NCI-H187 (cell line): Measurements from ENCODE around the gene TIAM1.

Experiments
- DNase-seq, 2 experiments: peaks; one replicate each; lab custom pipeline; 2025; lab: John Stamatoyannopoulos, UW

The TIAM1 gene

DNA sequence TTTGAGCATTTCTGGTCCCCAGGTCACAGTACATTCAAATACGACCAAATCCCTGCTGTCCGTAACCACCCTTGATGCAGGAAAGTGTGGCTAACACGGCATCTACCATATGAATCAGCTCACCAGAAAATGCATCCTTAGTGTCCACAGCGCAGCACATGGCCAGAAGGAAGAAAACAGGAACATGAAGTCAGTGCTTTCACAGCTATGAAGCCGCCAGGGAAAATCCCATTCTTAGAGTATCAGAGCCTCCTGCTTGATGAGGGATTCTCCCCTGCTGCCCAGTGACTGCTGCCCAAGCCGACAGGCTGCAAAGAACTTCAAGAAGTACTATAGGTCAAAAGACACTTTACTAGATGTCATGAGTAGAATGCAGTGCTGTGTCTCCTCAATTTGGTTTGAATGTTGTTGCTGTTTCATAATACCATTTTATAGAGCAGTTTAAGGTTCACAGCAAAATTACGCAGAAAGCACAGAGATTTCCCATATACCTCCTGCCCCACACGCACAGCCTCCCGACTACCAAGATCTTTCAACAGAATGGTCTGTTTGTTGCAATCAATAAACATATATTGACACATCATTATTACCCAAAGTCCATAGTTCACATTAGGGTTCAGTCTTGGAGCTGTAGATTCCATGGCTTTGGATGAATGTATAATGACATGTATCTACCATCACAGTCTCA lies 14.5 kb downstream of the TIAM1 start:
- DNase-seq = no peak

DNA sequence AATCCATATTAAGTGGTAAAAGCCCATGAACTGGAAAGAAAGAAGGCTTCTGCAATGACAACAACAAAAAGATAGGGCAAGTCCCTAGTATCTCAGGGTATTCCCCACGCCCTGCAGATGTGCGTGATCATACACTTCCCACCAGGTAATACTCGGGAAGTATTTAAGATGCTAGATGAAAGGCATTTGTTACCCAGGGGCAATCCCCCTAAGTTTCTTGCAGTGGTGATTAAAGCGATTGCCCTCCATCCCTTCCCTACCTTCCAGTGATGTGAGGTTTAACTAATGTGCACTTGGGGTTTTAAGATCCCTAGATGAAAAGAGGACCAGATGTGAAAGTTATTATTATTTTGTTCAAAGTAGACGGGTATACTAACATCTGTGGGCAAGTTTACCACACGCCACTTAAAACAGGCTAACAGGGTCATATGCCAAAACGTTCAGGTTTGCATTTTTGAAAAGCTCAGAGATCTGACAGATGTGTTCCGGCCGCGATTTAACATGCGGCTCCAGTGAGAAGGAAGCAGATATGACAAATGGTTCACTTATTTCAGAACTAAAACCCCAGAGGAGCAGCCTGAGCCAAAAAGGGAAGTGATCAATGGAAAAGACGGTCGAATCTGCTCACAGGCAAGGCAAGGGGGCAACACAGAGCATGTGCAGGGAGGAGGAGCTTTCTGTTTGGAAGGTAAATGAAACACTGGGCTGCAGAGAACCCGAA lies 17.4 kb downstream of the TIAM1 start:
- no peak for DNase-seq

- DNase-seq = no peak
Measured at GRCh38 chr21:31318971-31319370, 25.1 kb downstream of the TIAM1 start.

DNA sequence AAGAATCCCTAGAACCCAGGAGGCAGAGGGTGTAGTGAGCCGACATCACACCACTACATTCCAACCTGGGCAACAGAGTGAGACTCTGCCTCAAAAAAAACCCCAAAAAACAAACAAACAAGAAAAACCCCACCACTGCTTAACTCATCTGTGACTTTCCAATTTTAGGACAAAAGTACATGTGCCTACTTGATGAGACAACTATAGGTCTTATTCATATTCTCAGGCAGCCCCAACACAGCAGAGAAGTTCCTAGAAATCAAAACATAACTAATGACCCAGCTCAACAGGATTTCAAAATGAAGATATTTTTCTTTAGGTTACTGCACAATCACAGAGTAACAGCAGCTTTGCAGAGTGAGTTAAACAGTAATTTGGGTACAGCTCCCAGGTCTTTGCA lies 26.4 kb downstream of the TIAM1 start:
- no peak for DNase-seq

DNA sequence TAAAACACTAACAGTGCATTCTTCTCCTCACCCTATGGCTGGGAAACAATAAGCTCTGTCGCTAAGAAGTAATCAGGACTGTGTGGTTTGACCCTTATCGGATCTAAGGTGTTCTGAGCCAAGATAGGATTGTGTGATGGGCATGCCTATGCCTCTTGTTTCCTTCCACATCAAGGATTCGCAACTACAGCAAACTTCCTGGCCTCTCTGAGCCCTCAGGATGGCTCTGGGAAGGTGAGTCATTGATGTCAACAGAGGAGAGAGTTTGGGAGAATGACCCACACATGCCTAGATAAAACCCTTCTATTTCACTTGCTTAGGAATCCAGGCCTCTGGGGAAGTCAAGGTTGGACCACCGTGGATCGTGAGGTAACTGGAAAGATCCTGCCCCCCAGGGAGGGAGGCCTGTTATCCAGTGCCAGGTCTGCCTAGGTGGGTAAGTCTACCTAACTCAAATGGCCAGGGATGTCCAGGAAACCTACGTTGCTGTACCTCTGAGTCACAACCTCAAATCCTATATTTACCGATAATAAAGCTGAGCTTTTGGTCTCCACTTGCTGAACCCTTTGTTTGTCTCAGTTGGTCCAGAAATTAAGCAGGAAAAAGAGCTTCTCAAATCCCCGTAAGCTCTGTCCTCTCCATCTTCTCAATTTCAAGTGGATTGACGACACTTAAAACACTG lies 27.4 kb downstream of the TIAM1 start:
- no peak for DNase-seq

DNA sequence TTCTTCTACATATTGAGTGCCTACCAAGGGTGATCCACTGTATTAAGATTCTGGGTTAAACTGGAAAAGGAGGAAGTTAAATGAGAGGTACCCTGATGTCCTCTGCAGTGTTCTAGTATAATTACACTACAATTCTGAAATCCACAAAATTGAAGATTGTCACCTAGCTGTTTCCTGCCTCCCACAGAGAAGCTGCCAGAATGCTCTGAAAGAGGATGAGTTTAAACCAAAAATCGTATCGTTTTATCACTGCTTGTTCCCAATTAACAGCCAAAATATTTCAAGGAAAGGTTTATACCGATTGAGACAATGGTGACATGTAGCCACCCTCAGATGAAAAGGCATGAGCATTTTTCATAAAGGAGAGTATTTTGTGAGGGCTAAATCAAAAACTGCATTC lies 28.0 kb downstream of the TIAM1 start:
- DNase-seq = no peak

DNA sequence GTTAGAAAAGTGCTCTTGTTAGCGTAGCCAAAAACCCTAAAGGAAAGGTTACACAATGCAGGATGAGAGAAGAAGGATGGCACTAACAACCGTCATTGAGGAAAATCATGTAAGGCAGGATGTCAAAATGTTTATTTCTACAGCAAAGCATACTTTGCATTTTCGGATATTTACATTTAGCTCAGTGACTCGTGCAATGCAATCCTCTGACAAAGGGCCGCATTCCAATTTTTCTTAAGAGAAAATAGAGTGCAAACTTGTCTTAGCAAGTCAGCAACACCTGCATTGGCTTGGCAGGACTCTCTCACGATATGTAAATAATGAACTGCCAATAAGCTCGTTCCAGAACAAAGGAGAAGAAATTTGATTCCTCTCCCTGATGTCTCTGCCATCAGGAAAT lies 33.3 kb downstream of the TIAM1 start:
- no peak for DNase-seq

- no peak for DNase-seq
Measured at GRCh38 chr21:31308584-31308983, 35.5 kb downstream of the TIAM1 start.

DNA sequence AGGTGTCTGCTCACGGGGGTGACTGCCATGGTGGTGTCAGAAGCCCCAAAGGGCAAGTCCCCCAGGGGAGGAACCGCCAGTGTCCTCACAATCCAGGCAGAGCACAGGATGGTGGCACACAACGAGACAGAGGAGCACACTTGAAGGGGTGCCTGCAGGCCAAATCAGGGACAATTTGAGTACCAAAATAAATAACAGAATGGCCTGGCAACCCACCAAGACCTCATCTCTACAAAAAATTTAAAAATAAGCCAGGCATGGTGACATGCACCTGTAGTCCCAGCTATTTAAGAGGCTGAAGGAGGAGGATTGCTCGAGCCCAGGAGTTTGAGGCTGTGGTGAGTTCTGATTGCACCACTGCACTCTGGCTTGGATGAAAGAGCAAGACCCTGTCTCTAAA lies 38.2 kb downstream of the TIAM1 start:
- no peak for DNase-seq

- no peak for DNase-seq
Measured at GRCh38 chr21:31299291-31300147, 44.5 kb downstream of the TIAM1 start.

DNA sequence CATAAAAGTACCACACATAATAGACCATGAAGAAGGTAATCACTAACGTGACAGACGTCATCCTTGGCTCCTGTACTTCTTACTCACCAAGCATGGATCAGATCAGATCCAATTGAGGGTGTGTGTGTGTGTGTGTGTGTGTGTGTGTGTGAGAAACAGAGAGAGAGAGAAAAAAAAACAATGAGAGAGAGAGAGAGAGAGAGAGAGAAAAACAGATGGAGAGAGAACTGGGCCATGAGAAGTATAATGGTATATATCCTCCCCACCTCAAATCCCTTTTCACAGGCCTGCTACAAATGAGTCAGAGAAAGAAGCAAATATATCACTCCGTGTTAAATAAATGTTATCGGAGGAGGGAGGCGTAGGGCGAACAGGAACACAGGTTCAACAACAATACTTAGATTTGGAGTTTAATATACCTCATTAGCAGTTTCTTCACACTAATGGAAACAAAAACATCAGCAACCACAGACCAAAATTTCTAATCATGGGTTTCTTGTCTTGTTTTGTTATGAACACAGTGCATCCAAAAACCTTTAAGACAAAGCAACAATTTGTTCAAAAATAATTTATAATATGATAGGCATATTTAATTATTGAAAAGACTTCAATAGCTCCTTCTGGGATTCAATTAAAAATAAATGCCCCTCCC lies 45.3 kb downstream of the TIAM1 start:
- no peak for DNase-seq

GRCh38 chr21:31297806-31298205 lies 46.3 kb downstream of the TIAM1 start:
- DNase-seq = no peak

DNA sequence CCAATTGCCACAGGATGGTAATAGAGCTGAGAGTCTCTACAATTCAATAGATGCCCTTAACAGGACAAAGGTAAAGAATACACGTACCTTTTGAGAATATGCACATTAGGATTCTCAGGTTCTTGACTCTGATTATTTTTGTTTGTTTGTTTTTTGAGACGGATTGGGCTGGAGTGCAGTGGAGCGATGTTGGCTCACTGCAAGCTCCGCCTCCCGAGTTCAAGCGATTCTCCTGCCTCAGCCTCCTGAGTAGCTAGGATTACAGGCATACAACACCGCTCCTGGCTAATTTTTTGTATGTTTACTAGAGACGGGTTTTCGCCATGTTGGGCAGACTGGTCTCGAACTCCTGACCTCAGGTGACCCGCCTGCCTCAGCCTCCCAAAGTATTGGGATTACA lies 48.4 kb downstream of the TIAM1 start:
- no peak for DNase-seq

- DNase-seq = no peak
Measured at GRCh38 chr21:31294691-31295090, 49.4 kb downstream of the TIAM1 start.

GRCh38 chr21:31293986-31294385 lies 50.1 kb downstream of the TIAM1 start:
- DNase-seq = no peak

DNA sequence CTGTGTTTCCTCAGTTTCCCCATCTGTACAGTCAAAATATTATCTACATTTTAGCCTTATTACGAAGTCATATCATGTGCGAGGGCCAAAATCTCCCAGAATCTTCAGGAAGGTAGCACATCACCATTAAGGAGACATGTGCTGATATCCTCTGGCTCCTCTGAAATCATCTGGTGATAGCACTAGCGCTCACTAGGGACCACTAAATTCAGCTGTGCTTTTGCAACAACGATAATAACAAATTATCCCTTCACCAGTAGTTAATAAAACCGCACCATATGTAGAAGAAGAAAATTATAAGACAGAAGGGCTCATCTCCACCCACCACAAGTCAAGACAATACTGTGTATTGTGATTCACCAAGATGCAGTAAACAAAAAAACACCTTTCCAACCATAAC lies 53.3 kb downstream of the TIAM1 start:
- DNase-seq = no peak

DNA sequence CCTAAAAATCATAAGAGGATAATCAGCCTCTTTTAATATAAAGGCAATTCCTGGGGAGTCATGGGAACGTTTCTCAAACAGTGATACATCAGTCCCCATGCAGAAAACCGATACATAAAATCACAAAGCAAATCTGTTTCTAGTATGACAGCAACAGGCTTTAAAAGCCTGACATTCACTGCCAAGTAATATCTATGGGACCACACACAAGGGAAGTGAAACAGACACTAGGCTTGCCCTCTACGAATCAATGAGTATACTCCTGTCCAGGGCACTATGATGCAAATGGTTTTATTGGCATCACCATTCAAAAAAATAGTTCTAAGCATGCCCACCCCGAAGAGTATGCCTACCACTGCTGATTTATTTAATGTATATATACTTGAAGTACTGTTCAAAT lies 54.4 kb downstream of the TIAM1 start:
- no peak for DNase-seq

GRCh38 chr21:31288191-31288590 lies 55.9 kb downstream of the TIAM1 start:
- no peak for DNase-seq

DNA sequence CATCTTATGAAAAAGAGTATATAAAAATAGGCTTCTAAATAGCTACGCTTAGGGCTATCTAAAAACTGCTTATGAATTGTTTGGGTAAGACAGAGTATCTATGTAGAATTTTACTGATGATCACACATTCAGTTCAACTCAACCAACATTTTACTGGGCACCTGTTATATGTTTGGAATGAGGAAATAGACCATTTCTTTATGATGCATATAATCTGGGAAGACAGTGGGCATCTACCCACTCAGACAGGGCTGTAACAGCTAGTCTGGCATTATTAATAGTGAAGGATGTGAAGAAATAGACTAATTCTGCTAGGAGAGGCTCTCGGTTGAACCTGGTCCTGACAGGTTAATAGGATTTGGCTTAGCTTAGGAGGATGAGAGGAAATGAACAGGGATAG lies 56.9 kb downstream of the TIAM1 start:
- DNase-seq = no peak

GRCh38 chr21:31286621-31287020 lies 57.4 kb downstream of the TIAM1 start:
- DNase-seq = no peak

GRCh38 chr21:31284797-31285397 lies 59.2 kb downstream of the TIAM1 start:
- DNase-seq = no peak
